ENCODE results near the gene GNAI1. TPM values are rescaled to one million over a fixed set of nuclear protein-coding genes. Genes with fewer than 3 reads are reported as not detected.

GNAI1 gene
- 39.4 and 44.0 TPM in 2 replicates for total RNA-seq (2014; rRNA removed; shearing (Covaris generic))

DNA sequence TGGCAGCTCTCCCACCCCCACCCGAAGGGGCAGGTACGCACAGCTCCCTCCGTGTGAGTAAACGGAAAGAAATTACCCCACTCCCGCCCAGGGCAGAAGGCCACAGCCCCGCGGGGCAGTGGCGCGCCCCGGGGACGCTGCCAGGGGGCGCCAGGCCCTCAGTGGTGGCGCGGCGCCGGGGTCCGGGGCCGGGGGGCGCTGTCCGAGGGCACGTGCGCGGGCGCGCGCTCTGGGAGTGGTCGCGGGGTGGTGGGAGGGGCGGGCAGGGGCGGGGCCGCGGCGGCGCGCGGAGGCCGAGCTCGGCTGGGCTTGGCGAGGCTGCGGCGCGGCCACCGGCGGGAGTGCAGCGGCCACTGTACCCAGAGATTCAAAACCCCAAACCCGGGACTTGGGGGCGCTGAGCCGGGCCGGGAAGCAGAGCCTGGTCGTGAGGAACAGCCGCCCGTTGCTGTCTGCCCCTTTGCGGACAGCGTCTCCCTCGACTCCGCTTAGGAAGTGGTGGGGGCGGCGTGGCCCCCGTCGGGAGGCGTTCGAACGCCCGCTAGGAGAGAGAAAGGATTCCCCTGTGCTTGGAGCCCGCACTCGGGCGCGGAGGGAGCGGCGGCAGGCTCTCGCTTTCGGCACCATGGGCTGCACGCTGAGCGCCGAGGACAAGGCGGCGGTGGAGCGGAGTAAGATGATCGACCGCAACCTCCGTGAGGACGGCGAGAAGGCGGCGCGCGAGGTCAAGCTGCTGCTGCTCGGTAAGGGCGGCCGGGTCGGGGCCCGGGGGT is at the start of gene GNAI1:
Gene GNAI1, plus strand, starts transcription at position 296 of the 773 bp plus-strand sequence. Its CDS starts 330 bp downstream, at position 626.
- peaks cover 7% of the 10 kb centered on the region; the same call in 1 of the 2 replicates for H3K4me1 ChIP-seq
- H3K9me3 ChIP-seq (replicated peaks), result peaks cover 6% of the 10 kb centered on the region; the same call in 1 of the 2 replicates
- H3K36me3 ChIP-seq, result no peaks in the 10 kb centered on the region
- peak; percentile 86 to 88 for DNase-seq
- H3K4me3 ChIP-seq, result peak within 1 kb of the TSS; percentile 96
- no peaks in the 10 kb centered on the region for H3K27me3 ChIP-seq
- H3K27ac ChIP-seq, result peak within 1 kb of the TSS; percentile 84

DNA sequence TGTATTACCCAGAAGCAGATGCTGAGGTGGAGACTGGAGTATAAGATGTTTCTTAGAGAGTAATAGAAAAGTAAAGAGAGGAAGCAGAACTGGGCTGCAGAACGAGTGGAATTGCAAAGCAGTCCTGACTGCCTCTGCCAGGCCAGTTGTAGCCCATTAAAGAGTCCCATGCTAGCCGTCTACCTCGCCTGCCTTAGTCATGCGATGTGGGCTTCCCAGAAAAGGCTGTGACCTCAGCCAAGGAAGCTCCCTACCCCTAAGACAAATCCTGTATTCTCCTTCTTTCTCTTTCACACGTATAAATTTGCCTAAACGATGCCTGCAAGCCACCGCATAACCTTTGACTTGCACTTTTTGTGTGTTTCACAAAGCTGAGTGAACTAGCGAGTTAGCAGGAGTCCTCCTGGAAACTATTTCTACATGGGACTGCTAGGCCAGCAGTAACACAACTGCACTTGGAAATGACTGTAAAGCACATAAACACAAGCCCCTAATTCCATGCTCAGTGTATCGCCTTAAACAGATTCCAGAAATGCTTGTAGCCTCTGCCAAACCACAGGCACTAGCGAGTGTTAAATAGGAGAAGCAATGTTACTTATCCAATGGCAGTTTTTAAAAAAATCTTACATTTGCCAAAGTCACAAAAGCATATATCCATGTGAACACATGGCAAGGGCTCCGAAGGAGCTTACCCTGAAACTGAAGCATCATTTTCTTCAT is 47.4 kb upstream of the GNAI1 start:
- Histone ChIP-seq H3K9me3 (replicated peaks) (no peaks in the 10 kb centered on the region; the same call in 1 of the 2 replicates), H3K4me1 (peaks cover 25% of the 10 kb centered on the region), H3K4me3 (no peak overlapping the region), H3K27ac (no peak overlapping the region), H3K27me3 (no peaks in the 10 kb centered on the region), H3K36me3 (no peaks in the 10 kb centered on the region)
- DNase-seq, result peak; percentile 32 to 56

DNA sequence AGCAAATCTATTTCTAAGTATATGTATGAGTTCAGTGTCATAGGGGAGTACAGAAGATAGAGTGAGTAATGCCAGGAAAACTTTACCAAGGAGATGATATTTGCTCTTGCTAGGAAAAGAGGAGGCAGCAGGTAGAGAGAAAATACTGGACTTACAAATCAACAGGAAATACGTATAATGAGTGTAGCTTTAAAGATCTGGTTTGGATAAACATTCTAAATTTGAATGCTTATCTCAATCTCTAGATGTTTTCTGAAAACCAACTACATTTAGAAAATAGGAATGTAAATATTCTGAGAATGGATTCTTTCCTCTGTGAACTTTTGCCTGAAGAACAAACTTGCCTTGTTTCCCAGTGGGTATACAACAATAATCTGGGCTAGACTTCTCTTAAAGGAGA is 46.9 kb upstream of the GNAI1 start:
- H3K27me3 ChIP-seq, result no peaks in the 10 kb centered on the region
- H3K36me3 ChIP-seq, result no peaks in the 10 kb centered on the region
- no peak overlapping the region for H3K4me3 ChIP-seq
- H3K4me1 ChIP-seq, result peaks cover 25% of the 10 kb centered on the region
- H3K27ac ChIP-seq, result no peak overlapping the region
- no peaks in the 10 kb centered on the region; the same call in 1 of the 2 replicates for H3K9me3 ChIP-seq (replicated peaks)
- DNase-seq, result no peak

DNA sequence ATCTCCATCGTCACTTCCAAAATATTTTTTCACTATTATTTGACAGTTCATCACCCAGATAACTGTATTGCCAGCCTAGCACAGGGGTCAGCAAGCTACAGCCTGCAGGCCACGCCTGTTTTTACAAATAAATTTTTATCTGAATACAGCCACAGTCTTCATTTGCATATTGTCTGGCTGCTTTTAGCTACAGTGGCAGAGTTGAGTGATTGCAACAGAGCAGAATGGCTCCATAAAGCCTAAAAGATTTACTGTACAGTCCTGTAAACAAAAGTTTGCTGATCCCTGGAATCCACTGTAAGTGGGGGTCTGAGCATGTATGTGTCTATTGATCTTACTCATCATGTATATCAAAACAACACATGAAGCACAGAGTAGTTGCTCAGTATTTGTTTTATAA is 45.9 kb upstream of the GNAI1 start:
- no peaks in the 10 kb centered on the region; the same call in 1 of the 2 replicates for H3K9me3 ChIP-seq (replicated peaks)
- peak in 1 of 2 experiments; percentile 30 for DNase-seq
- no peaks in the 10 kb centered on the region for H3K36me3 ChIP-seq
- no peak overlapping the region for H3K27ac ChIP-seq
- no peaks in the 10 kb centered on the region for H3K27me3 ChIP-seq
- peaks cover 25% of the 10 kb centered on the region for H3K4me1 ChIP-seq
- no peak overlapping the region for H3K4me3 ChIP-seq

DNA sequence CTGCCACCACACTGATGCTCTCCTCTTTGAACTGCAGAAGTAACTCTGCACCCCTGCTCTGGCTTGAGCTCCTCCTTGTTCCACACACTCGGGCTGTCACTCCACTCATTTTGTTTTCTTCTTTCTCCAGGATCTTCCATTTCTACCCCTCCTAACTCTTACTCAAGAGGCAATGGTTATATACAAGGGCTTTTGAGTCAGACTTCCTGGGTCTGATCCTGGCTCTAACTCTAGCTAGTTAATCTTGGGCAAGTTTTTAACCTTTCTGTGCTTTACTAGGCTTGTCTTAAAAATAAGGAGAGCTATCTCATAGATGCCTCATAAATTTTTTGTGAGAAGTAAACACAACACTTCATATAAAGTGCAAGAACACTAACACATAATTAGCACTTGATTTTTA is 45.3 kb upstream of the GNAI1 start:
- Histone ChIP-seq H3K4me1 (peaks cover 25% of the 10 kb centered on the region), H3K9me3 (replicated peaks) (no peaks in the 10 kb centered on the region; the same call in 1 of the 2 replicates), H3K36me3 (no peaks in the 10 kb centered on the region), H3K27me3 (no peaks in the 10 kb centered on the region), H3K27ac (no peak overlapping the region), H3K4me3 (no peak overlapping the region)
- DNase-seq, result no peak

DNA sequence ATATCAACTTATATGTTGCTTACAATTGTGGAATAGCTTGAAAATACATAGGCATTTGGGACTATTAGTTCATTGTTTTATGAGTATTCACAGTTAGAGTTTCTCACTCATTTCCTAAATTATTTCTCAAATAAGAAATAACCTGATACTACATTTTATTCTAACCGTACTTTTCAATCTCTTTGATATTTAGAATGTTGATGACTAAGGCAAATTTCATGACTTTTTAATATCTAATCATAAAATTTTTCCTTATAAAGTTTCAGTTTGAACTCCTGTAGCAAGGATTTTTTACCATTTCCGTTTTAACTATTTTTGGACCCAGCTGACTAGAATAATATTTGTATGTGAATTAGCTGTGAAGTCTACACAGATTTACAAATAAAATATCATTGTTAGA is 41.3 kb upstream of the GNAI1 start:
- H3K27ac ChIP-seq, result no peak overlapping the region
- DNase-seq, result no peak
- H3K27me3 ChIP-seq, result no peaks in the 10 kb centered on the region
- H3K9me3 ChIP-seq (replicated peaks), result no peaks in the 10 kb centered on the region
- H3K36me3 ChIP-seq, result no peaks in the 10 kb centered on the region
- H3K4me3 ChIP-seq, result no peak overlapping the region
- H3K4me1 ChIP-seq, result peaks cover 12% of the 10 kb centered on the region

DNA sequence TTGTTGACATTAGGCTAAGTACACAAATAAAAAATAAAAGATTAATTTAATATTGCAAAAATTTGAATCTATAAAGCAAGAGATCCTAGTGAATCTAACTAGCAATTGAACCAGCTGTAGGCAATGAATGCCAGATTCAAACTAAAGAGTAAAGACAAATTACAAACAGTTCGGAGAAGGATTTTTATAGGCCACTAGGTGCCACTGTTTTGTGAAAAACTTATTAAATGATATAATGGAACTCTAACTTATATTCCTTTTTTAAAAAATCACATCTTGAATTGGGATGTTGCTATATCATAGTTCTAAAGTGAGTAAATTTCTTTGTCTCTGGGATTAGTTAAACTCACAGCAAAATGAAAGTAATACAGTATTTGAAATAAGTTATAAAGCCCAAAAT is 39.1 kb upstream of the GNAI1 start:
- Histone ChIP-seq H3K36me3 (no peaks in the 10 kb centered on the region), H3K27ac (no peak overlapping the region), H3K27me3 (no peaks in the 10 kb centered on the region), H3K4me1 (no peaks in the 10 kb centered on the region), H3K4me3 (no peak overlapping the region), H3K9me3 (replicated peaks) (no peaks in the 10 kb centered on the region)
- DNase-seq, result no peak

DNA sequence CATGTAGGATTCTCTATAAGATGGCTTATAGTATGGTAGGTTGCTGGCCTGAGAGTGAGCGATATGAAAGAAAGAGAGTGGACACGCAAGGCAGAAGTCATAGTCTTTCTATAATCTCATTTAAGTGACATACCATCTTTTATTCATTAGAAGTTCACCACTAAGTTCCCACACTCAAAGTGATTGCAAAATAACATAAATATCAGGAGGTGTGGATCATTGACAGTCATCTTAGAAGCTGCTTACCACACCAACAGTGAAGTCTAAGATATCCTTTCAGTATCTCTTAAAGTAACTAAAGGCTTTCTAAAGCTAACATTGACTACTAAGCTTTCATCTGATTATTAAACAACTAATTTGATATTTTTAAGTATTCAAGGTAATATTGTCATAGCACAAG is 36.9 kb upstream of the GNAI1 start:
- no peaks in the 10 kb centered on the region for H3K4me1 ChIP-seq
- no peaks in the 10 kb centered on the region for H3K9me3 ChIP-seq (replicated peaks)
- no peak overlapping the region for H3K27ac ChIP-seq
- no peak for DNase-seq
- no peaks in the 10 kb centered on the region for H3K27me3 ChIP-seq
- no peak overlapping the region for H3K4me3 ChIP-seq
- H3K36me3 ChIP-seq, result no peaks in the 10 kb centered on the region

DNA sequence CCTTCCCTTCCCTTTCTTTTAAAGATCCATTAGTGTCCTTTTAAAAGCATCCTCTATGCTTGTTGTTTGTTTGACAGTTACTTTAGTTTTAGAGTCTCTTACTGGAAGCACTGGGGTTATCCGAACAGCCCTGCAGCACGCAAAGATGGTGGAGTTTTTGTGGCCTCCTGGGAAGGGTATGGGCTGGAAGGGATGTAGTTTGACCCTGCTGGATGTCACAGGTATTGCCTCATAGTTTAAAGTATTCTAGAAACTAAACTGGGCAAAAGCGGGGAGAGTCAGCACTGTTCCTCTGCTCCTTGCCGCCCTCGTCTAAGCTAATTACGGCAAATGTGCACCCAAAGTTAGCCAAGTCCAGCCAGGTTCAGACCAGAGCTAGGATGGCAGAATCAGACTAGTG is 35.8 kb upstream of the GNAI1 start:
- Histone ChIP-seq H3K4me1 (no peaks in the 10 kb centered on the region), H3K36me3 (no peaks in the 10 kb centered on the region), H3K9me3 (replicated peaks) (no peaks in the 10 kb centered on the region), H3K4me3 (no peak overlapping the region), H3K27me3 (no peaks in the 10 kb centered on the region), H3K27ac (no peak overlapping the region)
- no peak for DNase-seq

DNA sequence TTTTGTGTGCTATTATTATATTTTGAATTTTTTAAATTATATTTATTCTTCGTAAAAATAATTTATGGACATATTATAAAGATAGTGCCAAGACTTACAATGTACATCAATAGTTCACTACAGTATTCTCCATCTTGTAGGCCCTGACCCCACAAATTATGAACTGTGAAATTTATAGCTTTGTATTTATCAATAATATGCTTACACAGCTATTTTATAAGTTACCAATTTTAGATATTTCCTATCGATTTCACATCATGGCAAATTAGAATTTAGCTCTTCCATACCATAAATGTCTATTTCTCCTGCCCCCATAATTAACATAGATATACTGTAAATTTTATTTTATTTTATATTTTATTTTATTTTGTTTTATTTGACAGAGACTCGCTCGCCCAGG is 34.4 kb upstream of the GNAI1 start:
- no peaks in the 10 kb centered on the region for H3K4me1 ChIP-seq
- H3K4me3 ChIP-seq, result no peak overlapping the region
- H3K27ac ChIP-seq, result no peak overlapping the region
- H3K36me3 ChIP-seq, result no peaks in the 10 kb centered on the region
- DNase-seq, result no peak
- no peaks in the 10 kb centered on the region for H3K27me3 ChIP-seq
- no peaks in the 10 kb centered on the region for H3K9me3 ChIP-seq (replicated peaks)

DNA sequence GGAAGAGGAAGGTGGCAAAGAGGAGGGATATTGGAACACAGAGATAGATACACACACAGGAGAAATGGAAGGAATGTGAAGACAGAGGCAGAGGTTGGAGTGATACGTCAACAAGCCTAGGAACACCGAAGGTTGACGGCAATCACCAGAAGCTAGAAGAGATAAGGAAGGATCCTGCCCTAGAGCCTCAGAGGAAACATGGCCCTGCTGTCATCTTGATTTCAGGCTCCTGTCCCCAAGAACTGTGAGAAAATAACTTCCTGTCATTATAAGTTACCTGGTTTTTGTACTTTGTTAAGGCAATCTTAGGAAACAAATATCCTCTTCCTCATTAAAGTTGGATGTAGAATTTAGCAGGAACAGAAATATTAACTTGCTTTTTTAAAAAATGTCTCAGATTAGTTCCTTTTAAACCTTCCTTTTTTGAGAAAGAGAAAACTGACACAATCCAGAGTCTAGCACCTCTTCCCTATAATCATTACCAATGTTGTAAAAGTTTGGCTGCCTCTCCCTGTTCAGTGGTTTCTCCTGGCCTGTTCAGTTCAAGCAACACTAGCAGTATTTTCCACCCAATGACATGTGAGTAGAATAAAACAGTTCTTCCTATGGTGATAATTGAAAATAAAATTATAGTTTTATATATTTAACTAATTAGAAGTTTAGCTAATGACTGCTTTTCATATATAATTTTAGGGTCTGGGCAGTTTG is 28.8 kb upstream of the GNAI1 start:
- Histone ChIP-seq H3K4me1 (no peaks in the 10 kb centered on the region), H3K9me3 (replicated peaks) (no peaks in the 10 kb centered on the region), H3K4me3 (no peak overlapping the region), H3K27me3 (no peaks in the 10 kb centered on the region), H3K36me3 (no peaks in the 10 kb centered on the region), H3K27ac (no peak overlapping the region)
- no peak for DNase-seq

DNA sequence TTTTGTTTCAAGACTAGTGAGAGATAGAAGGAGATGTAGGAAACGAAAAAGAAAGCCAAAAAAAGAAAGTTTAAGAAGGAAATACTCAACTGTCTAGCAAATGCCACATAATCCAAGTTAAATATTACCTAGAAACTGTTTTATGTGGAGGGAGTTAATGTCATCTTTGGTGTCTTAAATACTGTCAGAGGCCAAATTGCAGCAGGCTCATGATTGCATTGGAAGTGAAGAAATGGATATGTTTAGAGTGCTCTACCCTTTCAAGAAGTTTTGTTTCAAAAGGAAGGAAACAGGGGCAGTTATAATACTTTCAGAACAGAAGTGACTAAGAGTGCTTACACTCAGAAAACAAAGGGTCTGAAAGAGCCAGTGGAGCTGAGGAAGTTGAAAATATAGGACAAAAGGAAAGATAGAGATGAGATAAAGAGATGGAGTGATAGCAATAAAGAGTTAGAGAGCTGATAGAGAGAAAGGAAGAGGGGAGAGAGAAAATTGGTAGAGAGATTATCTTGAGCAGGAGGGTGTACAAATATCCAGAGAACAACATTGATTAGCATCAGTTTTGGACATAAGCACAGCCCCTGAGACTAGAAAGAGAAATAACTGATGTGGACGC is 28.0 kb upstream of the GNAI1 start:
- no peaks in the 10 kb centered on the region for H3K27me3 ChIP-seq
- no peaks in the 10 kb centered on the region for H3K4me1 ChIP-seq
- H3K36me3 ChIP-seq, result no peaks in the 10 kb centered on the region
- DNase-seq, result no peak
- H3K9me3 ChIP-seq (replicated peaks), result no peaks in the 10 kb centered on the region
- H3K27ac ChIP-seq, result no peak overlapping the region
- no peak overlapping the region for H3K4me3 ChIP-seq

DNA sequence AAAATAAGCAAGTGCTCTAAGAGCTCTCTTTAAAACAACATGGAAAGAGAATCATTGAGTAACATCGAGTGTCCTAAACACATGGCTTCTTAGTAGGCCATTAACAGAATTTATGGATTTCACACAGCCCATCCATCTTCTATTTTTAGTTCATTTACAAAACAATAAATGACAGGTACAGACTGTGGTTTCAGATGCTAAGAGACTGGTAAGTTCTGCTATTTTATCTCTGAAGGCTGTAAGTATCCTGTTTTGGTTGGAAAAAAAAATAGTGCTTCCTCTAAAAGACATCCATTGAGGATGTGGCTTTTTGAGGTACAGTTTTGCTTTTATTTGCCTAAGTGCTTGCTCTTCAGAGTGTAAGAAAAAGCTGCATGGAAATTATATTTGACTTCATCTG is 27.4 kb upstream of the GNAI1 start:
- no peak overlapping the region for H3K4me3 ChIP-seq
- no peak overlapping the region for H3K27ac ChIP-seq
- no peaks in the 10 kb centered on the region for H3K27me3 ChIP-seq
- no peaks in the 10 kb centered on the region for H3K4me1 ChIP-seq
- no peaks in the 10 kb centered on the region for H3K36me3 ChIP-seq
- no peaks in the 10 kb centered on the region for H3K9me3 ChIP-seq (replicated peaks)
- DNase-seq, result no peak

DNA sequence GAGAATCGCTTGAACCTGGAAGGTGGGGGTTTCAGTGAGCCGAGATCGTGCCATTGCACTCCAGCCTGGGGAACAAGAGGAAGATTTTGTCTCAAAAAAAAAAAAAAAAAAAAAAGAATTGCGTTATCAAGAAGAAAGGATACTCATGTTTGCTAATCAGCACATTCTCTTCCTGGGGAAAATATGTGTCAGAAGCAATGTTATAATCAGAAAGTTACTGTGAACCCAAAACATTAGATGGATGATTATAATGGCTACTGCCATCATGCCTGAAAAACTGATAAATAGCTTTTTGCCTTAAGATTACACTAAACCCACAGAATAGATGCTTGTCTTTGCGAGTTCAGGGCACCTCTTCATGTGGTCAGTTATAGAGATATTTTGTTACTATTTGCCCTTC is 24.3 kb upstream of the GNAI1 start:
- H3K27me3 ChIP-seq, result no peaks in the 10 kb centered on the region
- H3K4me1 ChIP-seq, result no peaks in the 10 kb centered on the region
- H3K36me3 ChIP-seq, result no peaks in the 10 kb centered on the region
- H3K4me3 ChIP-seq, result no peak overlapping the region
- no peaks in the 10 kb centered on the region; the same call in 1 of the 2 replicates for H3K9me3 ChIP-seq (replicated peaks)
- DNase-seq, result no peak
- H3K27ac ChIP-seq, result no peak overlapping the region
